IMR-90 (cell line): Measurements from ENCODE around the gene TMEM259. TPM values are rescaled to one million over a fixed set of nuclear protein-coding genes. Genes with fewer than 3 reads are reported as not detected.
A peak's percentile ranks its signal among the peaks of the same experiment; 100 is the strongest.

ENCODE experiments used
- ATAC-seq: fragments of 200-7000 bp; cut with Tn5 transposase; 2 replicates; pipeline ENCODE4 v1.9.1; 2020; ENCODE audit warnings: low read depth, mild to moderate bottlenecking, moderate library complexity
- BruUV-seq: library from RNA; stranded (reverse); fragments of 400-500 nt; replicated peaks from 2 replicates; lab custom pipeline; 2021; lab: Mats Ljungman, UMichigan
- CTCF ChIA-PET: fragments of 300-600 bp; formaldehyde crosslinking; extraction: SDS; loops from one replicate; lab custom pipeline; 2021; ENCODE audit warnings: antibody characterized with exemption; lab: Yijun Ruan, JAX
- POLR2A ChIA-PET: fragments of 300-600 bp; sonication (Branson Sonifier 250); formaldehyde crosslinking; loops from one replicate; lab custom pipeline; 2022; ENCODE audit warnings: antibody characterized with exemption; ENCODE audit not compliant: unreplicated experiment; lab: Charles Lee
- DNase-seq: peaks from one replicate; pipeline ENCODE4 v3.0.0; 2013
- H2AFZ ChIP-seq: replicated peaks from 2 replicates; pipeline ENCODE3; 2013; ENCODE audit warnings: low read length, mild to moderate bottlenecking; ENCODE audit not compliant: poor library complexity
- H2AK5ac ChIP-seq: 2 replicates; pipeline ENCODE4 v1.6.1; 2013; ENCODE audit warnings: low read depth, low read length, inconsistent platforms
- H2AK9ac ChIP-seq: replicated peaks from 2 replicates; pipeline ENCODE3; 2013; ENCODE audit warnings: mild to moderate bottlenecking, low read depth, low read length, moderate library complexity; ENCODE audit not compliant: poor library complexity
- H2BK120ac ChIP-seq: 2 replicates; pipeline ENCODE4 v1.6.1; 2013; ENCODE audit warnings: low read depth, low read length, inconsistent platforms
- H2BK15ac ChIP-seq: 3 replicates; pipeline ENCODE4 v1.6.1; 2013; ENCODE audit warnings: low read depth, low read length, inconsistent platforms
- H2BK20ac ChIP-seq: 2 replicates; pipeline ENCODE4 v1.6.1; 2013; ENCODE audit warnings: low read depth, mild to moderate bottlenecking, inconsistent platforms, low read length, moderate library complexity
- H2BK5ac ChIP-seq: 2 replicates; pipeline ENCODE4 v1.6.1; 2013; ENCODE audit warnings: mild to moderate bottlenecking, low read depth, low read length, inconsistent platforms; ENCODE audit not compliant: poor library complexity, severe bottlenecking
- H3K14ac ChIP-seq: replicated peaks from 2 replicates; pipeline ENCODE4 v1.6.1; 2013; ENCODE audit warnings: low read depth, low read length, inconsistent platforms
- H3K18ac ChIP-seq: 2 replicates; pipeline ENCODE4 v1.6.1; 2013; ENCODE audit warnings: low read depth, low read length, control low read depth
- H3K23ac ChIP-seq: 2 replicates; pipeline ENCODE4 v1.6.1; 2013; ENCODE audit warnings: low read depth, low read length, inconsistent platforms
- H3K27ac ChIP-seq: 2 replicates; pipeline ENCODE4 v1.5.1; 2013; ENCODE audit warnings: mild to moderate bottlenecking, control low read depth, low read length; ENCODE audit not compliant: insufficient read depth
- H3K27me3 ChIP-seq: 2 replicates; pipeline ENCODE4 v1.6.1; 2013; ENCODE audit warnings: low read length; ENCODE audit not compliant: control insufficient read depth, insufficient read depth
- H3K36me3 ChIP-seq: 2 replicates; pipeline ENCODE4 v1.6.1; 2013; ENCODE audit warnings: low read length, mixed read lengths; ENCODE audit not compliant: control insufficient read depth, insufficient read depth
- H3K4ac ChIP-seq: 2 replicates; pipeline ENCODE4 v1.6.1; 2013; ENCODE audit warnings: low read depth, low read length, inconsistent platforms
- H3K4me1 ChIP-seq: 2 replicates; pipeline ENCODE4 v1.6.1; 2013; ENCODE audit warnings: low read length, mixed read lengths; ENCODE audit not compliant: control insufficient read depth, insufficient read depth
- H3K4me2 ChIP-seq: 2 replicates; pipeline ENCODE4 v1.6.1; 2013; ENCODE audit warnings: low read depth, mild to moderate bottlenecking, control low read depth, low read length, moderate library complexity
- H3K4me3 ChIP-seq: 2 replicates; pipeline ENCODE4 v1.5.1; 2013; ENCODE audit warnings: low read depth, mild to moderate bottlenecking, control low read depth, low read length, moderate library complexity; ENCODE audit not compliant: insufficient read depth
- H3K56ac ChIP-seq: 2 replicates; pipeline ENCODE4 v1.6.1; 2013; ENCODE audit warnings: low read length, inconsistent platforms; ENCODE audit not compliant: insufficient read depth; ENCODE audit errors: extremely low read depth
- H3K79me1 ChIP-seq, 2 experiments: 2 replicates each; pipeline ENCODE4 v1.6.1; 2013; ENCODE audit warnings: low read length in 2 of 2, inconsistent platforms in 1 of 2, low read depth in 1 of 2
- H3K9ac ChIP-seq: 2 replicates; pipeline ENCODE4 v1.6.1; 2013; ENCODE audit warnings: low read depth, low read length, control low read depth
- H3K9me1 ChIP-seq: 2 replicates; pipeline ENCODE4 v1.6.1; 2013; ENCODE audit warnings: low read length, inconsistent platforms; ENCODE audit not compliant: insufficient read depth
- H3K9me3 ChIP-seq: 2 replicates; pipeline ENCODE4 v1.6.1; 2013; ENCODE audit warnings: low read length; ENCODE audit not compliant: control insufficient read depth, insufficient read depth
- H4K20me1 ChIP-seq: 2 replicates; pipeline ENCODE4 v1.6.1; 2013; ENCODE audit warnings: low read length, inconsistent platforms; ENCODE audit not compliant: insufficient read depth
- H4K5ac ChIP-seq: 2 replicates; pipeline ENCODE4 v1.6.1; 2013; ENCODE audit warnings: mild to moderate bottlenecking, low read depth, low read length, control low read depth
- H4K8ac ChIP-seq, 2 experiments: 2 replicates each; pipeline ENCODE4 v1.6.1; 2013; ENCODE audit warnings: low read depth in 2 of 2, low read length in 2 of 2, control low read depth in 1 of 2, inconsistent platforms in 1 of 2
- H4K91ac ChIP-seq: 2 replicates; pipeline ENCODE4 v1.6.1; 2013; ENCODE audit warnings: low read depth, low read length, inconsistent platforms; ENCODE audit not compliant: insufficient read depth
- CEBPB ChIP-seq: IDR thresholded peaks from 2 replicates; pipeline ENCODE4 v1.6.1; 2012; ENCODE audit warnings: low read depth, low read length, improper control_type of control experiment
- MAZ ChIP-seq: IDR thresholded peaks from 2 replicates; pipeline ENCODE4 v1.6.1; 2012; ENCODE audit warnings: low read depth, mild to moderate bottlenecking, low read length, improper control_type of control experiment, moderate library complexity, borderline replicate concordance
- MXI1 ChIP-seq: IDR thresholded peaks from 2 replicates; pipeline ENCODE4 v1.6.1; 2012; ENCODE audit warnings: low read depth, mild to moderate bottlenecking, low read length, moderate library complexity, borderline replicate concordance
- RFX5 ChIP-seq: IDR thresholded peaks from 2 replicates; pipeline ENCODE4 v1.8.0; 2012; ENCODE audit warnings: low read depth, mild to moderate bottlenecking, low read length, moderate library complexity
- WGBS, 2 experiments: methylation state at CpG; one replicate each; pipeline versions ENCODE4 v1.1.5 to v1.1.7; 2013; ENCODE audit warnings: missing lambda C conversion rate in 2 of 2; ENCODE audit not compliant: insufficient read length in 1 of 2; ENCODE audit errors: extremely low coverage in 2 of 2; 5-methylcytosine and 5-hydroxymethylcytosine counted together
- dilution Hi-C: fragments of 300-500 bp; cut with HindIII; formaldehyde crosslinking; loops from one replicate; pipeline ENCODE4 v1.14.3; 2018; ENCODE audit warnings: low sequenced_read_pairs; ENCODE audit not compliant: unreplicated experiment
- in situ Hi-C: fragments of 300-500 bp; cut with MboI; formaldehyde crosslinking; loops from 3 replicates; pipeline ENCODE4 v1.14.3; 2019; ENCODE audit warnings: low sequenced_read_pairs, inconsistent platforms, mixed read lengths
- intact Hi-C: fragments of 100-400 bp; cut with micrococcal nuclease; formaldehyde crosslinking; loops from 2 replicates; pipeline ENCODE4 v1.10.0; 2022
- polyA plus RNA-seq, 3 experiments: library from polyadenylated mRNA; depleted of rRNA; stranded (reverse); fragments of >200 nt; gene quantifications; 2 replicates each; pipeline ENCODE4 v1.2.3, GENCODE V29; 2012; ENCODE audit warnings: low replicate concordance in 1 of 3
- total RNA-seq: library from RNA; depleted of rRNA; stranded (reverse); fragments of >200 nt; gene quantifications from 2 replicates; pipeline ENCODE4 v1.2.3, GENCODE V29; 2012

Gene TMEM259
- total and polyA plus RNA-seq, 2 of the 4 experiments (the other 2 are of a cell fraction) = 22.6 to 153 TPM

DNA sequence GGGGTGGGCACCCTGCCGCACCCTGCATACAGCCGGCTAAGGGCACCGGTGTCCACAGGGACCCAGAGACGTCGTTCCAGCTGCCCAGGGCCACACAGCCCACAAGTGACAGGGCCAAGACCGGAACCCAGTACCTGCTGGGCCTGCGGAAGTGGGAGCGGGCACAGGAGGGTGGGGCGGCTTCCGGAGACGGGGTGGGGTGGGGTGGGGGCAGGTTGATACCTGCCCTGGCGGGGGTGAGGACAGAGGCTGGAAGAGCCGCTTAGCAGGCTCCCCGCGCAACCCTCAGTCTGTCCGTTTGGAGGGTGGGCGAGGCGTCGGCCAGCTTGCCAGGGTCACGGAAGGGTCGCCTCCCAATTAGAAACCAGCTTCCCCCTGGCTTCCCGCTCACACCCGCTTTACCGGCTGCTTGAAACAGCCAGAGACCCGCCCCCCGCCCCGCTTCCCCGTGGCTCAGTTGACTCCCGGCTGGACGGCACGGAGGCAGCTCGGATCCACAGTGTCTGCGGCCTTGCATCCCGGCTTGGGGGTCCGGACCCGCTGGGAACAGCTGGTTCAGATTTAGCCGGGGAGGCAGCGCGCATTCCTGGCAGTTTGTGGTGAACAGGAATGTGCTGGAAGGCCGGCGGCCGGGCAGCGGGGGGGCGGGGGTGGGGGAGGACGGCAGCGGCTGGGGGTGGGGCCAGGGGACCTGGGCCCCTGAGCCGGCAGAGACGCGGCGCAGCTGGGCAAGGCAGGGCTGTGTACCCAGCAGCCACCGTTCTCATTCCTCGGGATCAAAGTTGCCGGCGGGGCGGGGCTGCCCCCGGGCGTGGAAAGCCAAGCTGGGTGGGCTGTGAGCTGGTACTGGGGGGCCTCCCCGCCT is 7.4 kb upstream of the TMEM259 start:
- in situ Hi-C loops = no loop called here

More for the DNA sequence above, 7.4 kb upstream of the TMEM259 start:
- ChIA-PET POLR2A (interaction anchor here (0.5 to 1.5 kb wide), 10 partner anchors 9 to 1235 kb away, joined by 3 to 16 read pairs (median 4); partner anchors contain the start of gene ABCA7), CTCF (no interaction called here)
- peak overlapping the region; percentile 61; the same call in 1 of the 2 replicates for H3K56ac ChIP-seq
- H3K79me1 ChIP-seq = peaks cover 9 to 34% of the 10 kb centered on the region in 2 experiments; a peak in 3 of 4 replicates
- H3K14ac ChIP-seq = peak overlapping the region; percentile 97
- H3K4me1 ChIP-seq = peaks cover 16% of the 10 kb centered on the region
- WGBS, 2 experiments = 2% methylated on average over 16 of the region's 58 CpGs; no CpG with 5 or more reads in 1 of the 2 experiments
- H2BK15ac ChIP-seq = no peak overlapping the region
- peaks cover 64% of the 10 kb centered on the region for H4K20me1 ChIP-seq
- TF ChIP-seq MXI1 = 0 out of 2 replicates have a peak, but pooled peaks have one; percentile 7
- TF ChIP-seq MAZ = peak; percentile 77; the same call in 1 of the 2 replicates
- no peak for TF ChIP-seq CEBPB
- TF ChIP-seq RFX5 = no peak
- intact Hi-C loops (loop anchor here (5.0 kb wide), 1 partner anchor 74 kb away; the partner anchor contains the start of gene GPX4), dilution Hi-C loops (no loop called here)
- no TSS peak for BruUV-seq
- peak overlapping the region; percentile 98 for H3K9ac ChIP-seq
- peak overlapping the region; percentile 75 for H4K5ac ChIP-seq
- H3K27ac ChIP-seq = peak overlapping the region; percentile 99
- H3K36me3 ChIP-seq = peaks cover 34% of the 10 kb centered on the region
- H3K9me3 ChIP-seq = no peaks in the 10 kb centered on the region
- H2BK120ac ChIP-seq = peak overlapping the region; percentile 67
- H2AFZ ChIP-seq = peak overlapping the region; percentile 77
- no peak overlapping the region for H2BK20ac ChIP-seq
- no peaks in the 10 kb centered on the region for H3K27me3 ChIP-seq
- H3K4me2 ChIP-seq = peak overlapping the region; percentile 92
- peak overlapping the region; percentile 90 for H3K18ac ChIP-seq
- H3K23ac ChIP-seq = peak overlapping the region; percentile 92
- ATAC-seq (peak; percentile 55), DNase-seq (peak; percentile 95)
- H3K4me3 ChIP-seq = peak overlapping the region; percentile 93
- peaks cover 8% of the 10 kb centered on the region; the same call in 1 of the 2 replicates for H3K9me1 ChIP-seq
- H3K4ac ChIP-seq = peak overlapping the region; percentile 97
- peak overlapping the region; percentile 91 for H4K91ac ChIP-seq
- H2AK5ac ChIP-seq = peak overlapping the region; percentile 93
- H4K8ac ChIP-seq = peak overlapping the region; percentile 90 to 100; a peak in 2 of 4 replicates
- H2BK5ac ChIP-seq = peak overlapping the region; percentile 87
- H2AK9ac ChIP-seq = peak overlapping the region; percentile 92
